Glutamatergic neuron (in vitro differentiated cells): ENCODE measurements around the gene RAB28. TPM values are rescaled to one million over a fixed set of nuclear protein-coding genes. Genes with fewer than 3 reads are reported as not detected.

ENCODE experiments used
- DNase-seq: peaks from one replicate; pipeline ENCODE4 v3.0.0; 2022
- H3K27ac Mint-ChIP-seq: one replicate; pipeline ENCODE4 v1.8.0; 2020; ENCODE audit warnings: mild to moderate bottlenecking, mixed read lengths, inconsistent platforms; ENCODE audit not compliant: unreplicated experiment
- H3K27me3 Mint-ChIP-seq: one replicate; pipeline ENCODE4 v1.8.0; 2020; ENCODE audit warnings: mild to moderate bottlenecking, moderate library complexity, mixed read lengths, inconsistent platforms; ENCODE audit not compliant: unreplicated experiment
- H3K36me3 Mint-ChIP-seq: one replicate; pipeline ENCODE4 v1.8.0; 2020; ENCODE audit warnings: mild to moderate bottlenecking, mixed read lengths, inconsistent platforms; ENCODE audit not compliant: unreplicated experiment
- H3K4me1 Mint-ChIP-seq: one replicate; pipeline ENCODE4 v1.8.0; 2020; ENCODE audit warnings: mild to moderate bottlenecking, low read depth, mixed read lengths, inconsistent platforms; ENCODE audit not compliant: unreplicated experiment
- H3K4me3 Mint-ChIP-seq: one replicate; pipeline ENCODE4 v1.8.0; 2020; ENCODE audit warnings: mild to moderate bottlenecking, mixed read lengths, inconsistent platforms; ENCODE audit not compliant: unreplicated experiment
- H3K9me3 Mint-ChIP-seq: one replicate; pipeline ENCODE4 v1.8.0; 2020; ENCODE audit warnings: mild to moderate bottlenecking, moderate library complexity, mixed read lengths, inconsistent platforms; ENCODE audit not compliant: unreplicated experiment
- CTCF ChIP-seq: fragments of 200-600 bp; sonication (generic); IDR thresholded peaks from one replicate; pipeline ENCODE4 v1.5.0; 2021; ENCODE audit not compliant: partially characterized antibody, unreplicated experiment
- total RNA-seq: library from RNA; stranded (reverse); fragmentation: NEBNext Ultra II Directional; extraction: Animal tissue kit (Norgen Biotek cat#: 25700); gene quantifications from one replicate; pipeline ENCODE4 v1.2.1, GENCODE V29; 2021; ENCODE audit not compliant: unreplicated experiment

RAB28 gene
- total RNA-seq, 1 donor from 2014 or later: 12.7 TPM

GRCh38 chr4:13359809-13360208 is 124.3 kb downstream of the RAB28 start:
- H3K27me3 Mint-ChIP-seq: no peaks in the 10 kb centered on the region
- H3K4me1 Mint-ChIP-seq: no peaks in the 10 kb centered on the region
- no peak overlapping the region for H3K27ac Mint-ChIP-seq

GRCh38 chr4:13355111-13355880 is 128.8 kb downstream of the RAB28 start:
- H3K4me3 Mint-ChIP-seq: no peak overlapping the region

More at GRCh38 chr4:13359809-13360208, 124.3 kb downstream of the RAB28 start:
- Mint-ChIP-seq H3K36me3 (no peaks in the 10 kb centered on the region), H3K4me3 (no peak overlapping the region), H3K9me3 (peaks cover 1% of the 10 kb centered on the region)
- DNase-seq: no peak
- no peak for TF ChIP-seq CTCF

GRCh38 chr4:13349096-13349495 is 135.0 kb downstream of the RAB28 start:
- Mint-ChIP-seq H3K9me3 (no peaks in the 10 kb centered on the region), H3K4me1 (no peaks in the 10 kb centered on the region), H3K36me3 (no peaks in the 10 kb centered on the region), H3K27me3 (peaks cover 2% of the 10 kb centered on the region), H3K27ac (no peak overlapping the region), H3K4me3 (no peak overlapping the region)
- DNase-seq: no peak
- TF ChIP-seq CTCF: no peak

More at GRCh38 chr4:13355111-13355880, 128.8 kb downstream of the RAB28 start:
- H3K27ac Mint-ChIP-seq: no peak overlapping the region
- no peak for DNase-seq
- H3K9me3 Mint-ChIP-seq: no peaks in the 10 kb centered on the region
- H3K27me3 Mint-ChIP-seq: peaks cover 2% of the 10 kb centered on the region
- H3K4me1 Mint-ChIP-seq: no peaks in the 10 kb centered on the region
- TF ChIP-seq CTCF: no peak
- H3K36me3 Mint-ChIP-seq: no peaks in the 10 kb centered on the region

GRCh38 chr4:13348216-13348615 is 135.9 kb downstream of the RAB28 start:
- Mint-ChIP-seq H3K9me3 (no peaks in the 10 kb centered on the region), H3K4me3 (no peak overlapping the region), H3K27ac (no peak overlapping the region), H3K36me3 (no peaks in the 10 kb centered on the region), H3K27me3 (peaks cover 2% of the 10 kb centered on the region), H3K4me1 (no peaks in the 10 kb centered on the region)
- DNase-seq: no peak
- TF ChIP-seq CTCF: no peak

GRCh38 chr4:13347517-13348125 is 136.5 kb downstream of the RAB28 start:
- no peak for DNase-seq
- no peak overlapping the region for H3K27ac Mint-ChIP-seq
- H3K4me1 Mint-ChIP-seq: no peaks in the 10 kb centered on the region
- H3K36me3 Mint-ChIP-seq: no peaks in the 10 kb centered on the region
- TF ChIP-seq CTCF: no peak
- peaks cover 2% of the 10 kb centered on the region for H3K27me3 Mint-ChIP-seq
- H3K4me3 Mint-ChIP-seq: no peak overlapping the region
- H3K9me3 Mint-ChIP-seq: no peaks in the 10 kb centered on the region
